Activated T-cell treated with anti-CD3 and anti-CD28 coated beads, Interleukin-2, amount 50 U/mL, for 72 hours (primary cell): Measurements from ENCODE around the gene SORT1. TPM values are rescaled to one million over a fixed set of nuclear protein-coding genes. Genes with fewer than 3 reads are reported as not detected.
A peak's percentile ranks its signal among the peaks of the same experiment; 100 is the strongest.

Experiments used
- ATAC-seq, 2 donors: fragments of 150-1000 bp; cut with Tn5 transposase; replicated peaks in 1 of 2; 2 replicates each; pipeline ENCODE4 v1.10.0; 2021; ENCODE audit warnings: moderate library complexity in 2 of 2, mild to moderate bottlenecking in 1 of 2
- DNase-seq, 2 donors: peaks; one replicate each; pipeline ENCODE4 v3.0.0; 2021 to 2022; ENCODE audit warnings: mixed read lengths in 1 of 2
- H3K27ac Mint-ChIP-seq: one replicate; pipeline ENCODE4 v1.8.0; 2022; ENCODE audit warnings: mild to moderate bottlenecking, moderate library complexity, mixed read lengths
- H3K27me3 Mint-ChIP-seq: one replicate; pipeline ENCODE4 v1.8.0; 2022; ENCODE audit warnings: low read depth, mixed read lengths
- H3K36me3 Mint-ChIP-seq, 2 donors: one replicate each; pipeline ENCODE4 v1.8.0; 2022; ENCODE audit warnings: mixed read lengths in 2 of 2, mild to moderate bottlenecking in 1 of 2; ENCODE audit not compliant: insufficient read depth in 2 of 2
- H3K4me1 Mint-ChIP-seq: one replicate; pipeline ENCODE4 v1.8.0; 2022; ENCODE audit warnings: low read depth, mixed read lengths
- H3K4me3 Mint-ChIP-seq, 2 donors: one replicate each; pipeline ENCODE4 v1.8.0; 2022; ENCODE audit warnings: mild to moderate bottlenecking in 2 of 2, mixed read lengths in 2 of 2, moderate library complexity in 2 of 2
- H3K9me3 Mint-ChIP-seq, 2 donors: one replicate each; pipeline ENCODE4 v1.8.0; 2022; ENCODE audit warnings: mixed read lengths in 2 of 2
- total RNA-seq, 2 donors: library from RNA; stranded (reverse); gene quantifications; one replicate each; pipeline ENCODE4 v1.2.3, GENCODE V29; 2022

The SORT1 gene
- total RNA-seq, 2 donors from 2014 or later: 1.4 to 4.8 TPM

DNA sequence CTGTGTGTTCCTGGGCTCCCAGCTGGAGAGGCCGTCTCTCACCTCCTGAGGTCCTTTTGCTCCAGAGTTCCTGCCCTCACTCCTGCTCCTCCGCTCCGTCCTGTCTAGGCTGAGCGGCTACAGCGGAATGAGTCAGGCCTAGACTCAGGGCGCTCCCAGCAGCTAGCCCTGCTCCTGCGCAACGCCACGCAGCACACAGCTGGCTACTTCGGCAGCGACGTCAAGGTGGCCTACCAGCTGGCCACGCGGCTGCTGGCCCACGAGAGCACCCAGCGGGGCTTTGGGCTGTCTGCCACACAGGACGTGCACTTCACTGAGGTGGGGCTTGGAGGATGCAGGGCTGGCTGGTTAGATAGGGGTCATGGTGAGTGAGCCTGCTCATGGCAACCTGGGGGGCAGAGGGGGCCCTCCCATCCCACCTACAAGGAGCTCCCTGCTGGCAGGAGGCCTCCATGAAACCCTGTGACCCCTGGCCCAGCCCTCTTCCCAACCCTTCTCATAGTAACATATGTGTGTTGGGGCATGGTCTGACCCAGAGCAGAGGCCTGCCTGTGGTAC is 129.9 kb downstream of the SORT1 start:
- DNase-seq: no peak
- H3K27me3 Mint-ChIP-seq: no peaks in the 10 kb centered on the region
- H3K36me3 Mint-ChIP-seq: no peaks in the 10 kb centered on the region
- no peaks in the 10 kb centered on the region for H3K9me3 Mint-ChIP-seq
- H3K27ac Mint-ChIP-seq: no peak overlapping the region
- no peak for ATAC-seq
- H3K4me1 Mint-ChIP-seq: no peaks in the 10 kb centered on the region
- H3K4me3 Mint-ChIP-seq: no peak overlapping the region

- H3K9me3 Mint-ChIP-seq: no peaks in the 10 kb centered on the region
- DNase-seq (no peak), ATAC-seq (no peak)
- H3K27ac Mint-ChIP-seq: no peak overlapping the region
- no peaks in the 10 kb centered on the region for H3K36me3 Mint-ChIP-seq
- no peaks in the 10 kb centered on the region for H3K4me1 Mint-ChIP-seq
- no peaks in the 10 kb centered on the region for H3K27me3 Mint-ChIP-seq
- H3K4me3 Mint-ChIP-seq: no peak overlapping the region
Observed at GRCh38 chr1:109266965-109267364, 130.8 kb downstream of the SORT1 start.

- ATAC-seq: no peak
Observed at GRCh38 chr1:109265741-109266330, 131.9 kb downstream of the SORT1 start.

DNA sequence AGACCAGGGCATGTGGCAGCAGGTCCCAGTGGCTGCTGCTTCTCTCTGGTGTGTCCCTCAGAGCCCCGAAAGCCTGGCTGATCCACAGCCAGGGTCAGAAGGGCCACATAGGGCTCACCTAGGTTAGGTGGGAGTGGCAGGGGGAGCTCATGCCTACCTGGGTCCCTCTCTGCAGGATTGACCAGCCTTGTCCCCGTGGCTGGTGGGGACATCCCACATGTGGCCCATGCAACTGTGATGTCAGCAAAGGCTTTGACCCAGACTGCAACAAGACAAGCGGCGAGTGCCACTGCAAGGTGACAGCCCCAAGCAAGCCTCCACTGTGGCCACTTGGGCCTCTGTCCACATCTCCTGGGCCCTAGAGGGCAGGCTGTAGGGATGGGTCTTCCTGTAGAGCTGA is 132.7 kb downstream of the SORT1 start:
- Mint-ChIP-seq H3K4me1 (no peaks in the 10 kb centered on the region), H3K4me3 (no peak overlapping the region), H3K36me3 (no peaks in the 10 kb centered on the region), H3K9me3 (no peaks in the 10 kb centered on the region), H3K27ac (no peak overlapping the region), H3K27me3 (no peaks in the 10 kb centered on the region)
- ATAC-seq: no peak
- DNase-seq: no peak

More at GRCh38 chr1:109265741-109266330, 131.9 kb downstream of the SORT1 start:
- H3K36me3 Mint-ChIP-seq: no peaks in the 10 kb centered on the region
- H3K9me3 Mint-ChIP-seq: no peaks in the 10 kb centered on the region
- no peak for DNase-seq
- H3K27ac Mint-ChIP-seq: no peak overlapping the region
- H3K4me3 Mint-ChIP-seq: no peak overlapping the region
- H3K27me3 Mint-ChIP-seq: no peaks in the 10 kb centered on the region
- no peaks in the 10 kb centered on the region for H3K4me1 Mint-ChIP-seq

- ATAC-seq: no peak
- no peak overlapping the region for H3K27ac Mint-ChIP-seq
Observed at GRCh38 chr1:109264379-109264755, 133.4 kb downstream of the SORT1 start.

DNA sequence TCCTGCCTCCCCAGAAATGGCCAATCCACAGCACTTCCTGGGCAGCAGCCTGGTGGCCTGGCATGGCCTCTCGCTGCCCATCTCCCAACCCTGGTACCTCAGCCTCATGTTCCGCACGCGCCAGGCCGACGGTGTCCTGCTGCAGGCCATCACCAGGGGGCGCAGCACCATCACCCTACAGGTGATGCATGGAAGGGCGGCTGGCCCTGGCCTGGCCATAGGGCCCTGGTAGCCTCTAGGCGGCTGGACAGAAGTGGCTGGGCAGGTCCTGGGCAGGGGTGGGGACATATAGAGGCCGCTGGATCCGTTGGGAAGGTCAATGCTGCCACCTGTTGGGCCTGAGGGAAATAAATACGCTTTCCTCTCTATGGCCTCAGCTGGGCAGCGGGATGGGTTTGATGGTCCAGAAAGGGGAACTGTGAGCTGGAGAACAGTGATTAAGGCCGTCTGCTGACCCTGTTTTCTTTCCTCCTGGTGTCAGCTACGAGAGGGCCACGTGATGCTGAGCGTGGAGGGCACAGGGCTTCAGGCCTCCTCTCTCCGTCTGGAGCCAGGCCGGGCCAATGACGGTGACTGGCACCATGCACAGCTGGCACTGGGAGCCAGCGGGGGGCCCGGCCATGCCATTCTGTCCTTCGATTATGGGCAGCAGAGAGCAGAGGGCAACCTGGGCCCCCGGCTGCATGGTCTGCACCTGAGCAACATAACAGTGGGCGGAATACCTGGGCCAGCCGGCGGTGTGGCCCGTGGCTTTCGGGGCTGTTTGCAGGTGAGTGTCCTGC is 133.9 kb downstream of the SORT1 start:
- Mint-ChIP-seq H3K36me3 (no peaks in the 10 kb centered on the region), H3K9me3 (no peaks in the 10 kb centered on the region), H3K27me3 (no peaks in the 10 kb centered on the region), H3K4me1 (no peaks in the 10 kb centered on the region), H3K4me3 (no peak overlapping the region), H3K27ac (no peak overlapping the region)
- DNase-seq: peak; percentile 87 to 88
- ATAC-seq: peak; percentile 96 to 97

More at GRCh38 chr1:109264379-109264755, 133.4 kb downstream of the SORT1 start:
- no peak for DNase-seq
- Mint-ChIP-seq H3K9me3 (no peaks in the 10 kb centered on the region), H3K27me3 (no peaks in the 10 kb centered on the region), H3K4me1 (no peaks in the 10 kb centered on the region), H3K4me3 (no peak overlapping the region), H3K36me3 (no peaks in the 10 kb centered on the region)

GRCh38 chr1:109263234-109263596 is 134.5 kb downstream of the SORT1 start:
- H3K4me3 Mint-ChIP-seq: no peak overlapping the region
- DNase-seq (no peak), ATAC-seq (peak; percentile 30)
- H3K36me3 Mint-ChIP-seq: no peaks in the 10 kb centered on the region
- no peaks in the 10 kb centered on the region for H3K4me1 Mint-ChIP-seq
- H3K27me3 Mint-ChIP-seq: no peaks in the 10 kb centered on the region
- no peak overlapping the region for H3K27ac Mint-ChIP-seq
- H3K9me3 Mint-ChIP-seq: no peaks in the 10 kb centered on the region

DNA sequence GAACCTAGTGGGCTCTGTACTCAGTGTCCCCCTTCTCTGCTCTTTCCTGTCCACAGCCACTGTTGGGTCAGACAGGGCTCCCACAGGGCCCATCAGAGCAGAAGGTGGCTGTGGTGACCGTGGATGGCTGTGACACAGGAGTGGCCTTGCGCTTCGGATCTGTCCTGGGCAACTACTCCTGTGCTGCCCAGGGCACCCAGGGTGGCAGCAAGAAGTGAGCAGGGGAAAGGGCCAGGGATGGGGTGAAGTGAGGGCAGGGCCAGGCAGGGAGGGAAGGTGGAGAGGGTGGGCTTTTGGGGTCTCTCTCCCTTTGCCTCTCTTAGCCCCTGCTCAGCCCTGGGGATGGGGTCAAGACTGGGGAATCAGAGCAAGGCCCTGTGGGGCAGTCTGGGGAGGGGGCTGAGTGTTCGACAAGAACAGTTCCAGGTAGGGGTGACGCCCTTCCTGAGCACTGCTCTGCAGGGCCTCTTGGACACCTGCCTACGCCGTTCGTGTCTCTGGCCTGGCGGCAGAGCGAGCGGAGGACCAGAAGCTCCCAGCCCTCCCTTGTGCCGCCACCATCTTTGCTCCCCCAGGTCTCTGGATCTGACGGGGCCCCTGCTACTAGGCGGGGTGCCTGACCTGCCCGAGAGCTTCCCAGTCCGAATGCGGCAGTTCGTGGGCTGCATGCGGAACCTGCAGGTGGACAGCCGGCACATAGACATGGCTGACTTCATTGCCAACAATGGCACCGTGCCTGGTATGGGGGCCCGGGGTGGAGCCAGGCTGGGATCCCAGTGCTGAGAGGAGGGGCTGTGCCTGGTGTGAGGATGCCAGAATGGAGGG is 135.3 kb downstream of the SORT1 start:
- Mint-ChIP-seq H3K4me1 (no peaks in the 10 kb centered on the region), H3K27me3 (no peaks in the 10 kb centered on the region), H3K4me3 (no peak overlapping the region), H3K27ac (no peak overlapping the region), H3K9me3 (no peaks in the 10 kb centered on the region), H3K36me3 (no peaks in the 10 kb centered on the region)
- DNase-seq (no peak), ATAC-seq (no peak)

- no peaks in the 10 kb centered on the region for H3K9me3 Mint-ChIP-seq
- H3K27ac Mint-ChIP-seq: no peak overlapping the region
- DNase-seq (no peak), ATAC-seq (no peak)
- H3K36me3 Mint-ChIP-seq: no peaks in the 10 kb centered on the region
- H3K4me1 Mint-ChIP-seq: no peaks in the 10 kb centered on the region
- no peak overlapping the region for H3K4me3 Mint-ChIP-seq
- H3K27me3 Mint-ChIP-seq: no peaks in the 10 kb centered on the region
Observed at GRCh38 chr1:109261578-109261977, 136.1 kb downstream of the SORT1 start.

GRCh38 chr1:109261006-109261405 is 136.7 kb downstream of the SORT1 start:
- DNase-seq: no peak
- no peak for ATAC-seq
- H3K4me3 Mint-ChIP-seq: no peak overlapping the region
- no peaks in the 10 kb centered on the region for H3K4me1 Mint-ChIP-seq
- no peaks in the 10 kb centered on the region for H3K9me3 Mint-ChIP-seq
- H3K27me3 Mint-ChIP-seq: no peaks in the 10 kb centered on the region
- H3K27ac Mint-ChIP-seq: no peak overlapping the region
- H3K36me3 Mint-ChIP-seq: no peaks in the 10 kb centered on the region

GRCh38 chr1:109259674-109260557 is 137.8 kb downstream of the SORT1 start:
- H3K27me3 Mint-ChIP-seq: no peaks in the 10 kb centered on the region
- H3K4me3 Mint-ChIP-seq: no peak overlapping the region
- H3K27ac Mint-ChIP-seq: no peak overlapping the region
- no peak for DNase-seq
- ATAC-seq: no peak
- no peaks in the 10 kb centered on the region for H3K9me3 Mint-ChIP-seq
- H3K4me1 Mint-ChIP-seq: no peaks in the 10 kb centered on the region
- H3K36me3 Mint-ChIP-seq: no peaks in the 10 kb centered on the region
